Epidermal melanocyte (primary cell): ENCODE results near the gene ATP8A1.
"Not testable (repeated sequence)": the region's sequence is repeated elsewhere in the genome, so short reads cannot be mapped to it uniquely, and the experiment has no call there.

Source experiments
- DNase-seq: peaks from one replicate; pipeline ENCODE4 v3.0.0; 2011; ENCODE audit warnings: low spot score; ENCODE audit not compliant: insufficient read length

ATP8A1 gene

DNA sequence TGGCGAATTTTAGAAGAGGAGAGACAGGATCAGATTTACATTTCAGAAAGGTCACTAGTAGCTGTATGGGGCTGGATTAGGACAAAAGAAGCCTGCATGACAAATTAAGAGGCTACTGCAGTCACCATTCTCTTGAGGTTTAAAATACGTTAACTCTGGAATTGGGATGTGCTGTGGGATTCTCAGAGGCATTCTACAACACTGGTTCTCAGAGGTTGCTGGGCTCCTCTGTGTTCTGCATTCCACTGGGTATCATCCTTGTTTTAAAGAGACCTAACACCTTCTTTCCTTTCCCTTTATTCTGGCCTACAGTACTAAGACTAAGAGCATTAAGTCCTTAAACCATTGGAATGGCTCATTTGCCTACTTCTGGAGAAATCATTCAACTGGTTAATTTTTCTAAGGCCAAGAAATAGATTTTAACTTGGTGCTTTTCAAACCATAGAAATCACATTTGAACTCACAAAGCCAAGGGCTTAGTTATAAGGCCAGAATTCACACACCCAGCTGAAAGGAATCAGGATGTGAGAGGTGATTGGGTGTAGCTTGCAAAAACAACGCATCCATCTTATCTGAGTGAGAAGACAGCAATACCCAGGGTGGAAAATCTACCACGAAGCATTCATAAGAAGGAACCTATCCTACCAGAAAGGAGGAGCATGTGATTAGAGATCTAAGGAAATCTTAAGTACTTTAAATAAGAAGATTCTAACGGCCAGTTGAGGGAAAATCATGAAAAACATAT is 143.0 kb downstream of the ATP8A1 start:
- no peak for DNase-seq

DNA sequence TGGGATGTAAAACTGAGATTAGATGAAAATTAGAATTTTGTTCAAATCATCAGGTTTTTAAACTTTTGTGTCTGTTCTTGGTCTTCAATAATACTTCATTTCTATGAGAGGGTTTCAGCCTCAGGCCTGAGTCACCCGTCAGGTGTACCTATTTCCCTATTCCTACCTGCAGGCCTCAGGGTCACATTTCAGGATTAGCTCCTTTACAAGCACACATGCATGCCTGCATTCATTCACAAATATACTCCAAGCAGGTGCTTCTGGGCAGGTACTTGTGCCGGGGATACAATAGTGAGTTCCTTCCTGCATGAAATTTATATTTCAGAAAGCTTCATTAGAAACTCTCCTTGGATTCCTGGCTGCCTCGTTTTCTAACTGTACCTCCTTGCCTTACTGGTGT is 144.7 kb downstream of the ATP8A1 start:
- no peak for DNase-seq

DNA sequence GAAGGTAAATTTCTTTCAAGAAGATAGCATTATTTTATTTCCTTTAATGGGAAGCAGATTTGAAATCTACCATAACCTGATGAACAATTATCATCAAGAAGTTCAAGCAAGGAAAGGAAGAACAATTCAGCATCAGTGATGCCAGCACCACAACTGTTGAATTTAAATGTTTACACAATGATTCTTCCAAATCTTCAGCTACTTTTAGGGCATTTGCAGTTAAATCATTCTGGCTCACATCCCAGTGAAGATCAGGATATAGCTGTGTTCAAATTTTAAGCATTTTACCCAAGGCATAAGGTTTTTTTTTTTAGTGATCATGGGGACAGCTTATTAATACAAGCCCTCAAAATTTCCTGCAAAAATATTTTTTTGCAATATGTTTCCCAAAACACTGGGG is 146.7 kb downstream of the ATP8A1 start:
- no peak for DNase-seq

DNA sequence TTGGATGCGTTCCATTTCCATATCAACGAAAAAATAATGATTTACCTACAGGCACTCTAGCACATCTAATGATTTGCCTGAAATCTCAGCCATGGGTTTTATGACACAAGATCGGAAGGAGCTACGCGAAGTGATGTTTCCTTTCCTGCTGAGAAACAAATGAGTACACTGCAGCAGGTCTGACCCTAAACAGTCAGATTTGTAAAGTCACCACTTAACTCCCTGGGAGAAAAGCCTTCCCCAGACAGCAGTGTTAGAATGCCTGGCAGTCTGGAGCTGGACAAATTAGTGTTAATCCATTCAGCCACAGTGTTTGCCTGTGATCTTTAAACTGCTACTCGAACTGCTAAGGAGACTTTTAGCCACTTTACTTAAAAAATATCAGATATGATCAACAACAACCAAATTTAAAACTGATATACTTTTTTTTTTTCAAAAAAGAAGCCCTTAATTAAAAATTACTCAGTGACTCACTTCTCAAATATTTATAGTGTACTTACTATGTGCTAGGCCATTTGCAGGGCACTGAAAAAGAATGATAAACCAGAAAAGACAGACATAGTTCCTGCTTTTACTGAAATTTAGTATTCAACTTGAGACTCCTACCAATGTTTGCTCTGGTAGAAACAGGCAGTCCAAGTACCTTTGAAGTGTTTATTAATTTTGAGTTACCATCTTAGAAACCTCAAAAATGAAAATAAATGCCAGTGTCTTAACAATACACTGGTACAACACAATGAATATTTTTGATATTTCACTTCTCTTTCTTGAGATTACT is 155.1 kb downstream of the ATP8A1 start:
- no peak for DNase-seq

DNA sequence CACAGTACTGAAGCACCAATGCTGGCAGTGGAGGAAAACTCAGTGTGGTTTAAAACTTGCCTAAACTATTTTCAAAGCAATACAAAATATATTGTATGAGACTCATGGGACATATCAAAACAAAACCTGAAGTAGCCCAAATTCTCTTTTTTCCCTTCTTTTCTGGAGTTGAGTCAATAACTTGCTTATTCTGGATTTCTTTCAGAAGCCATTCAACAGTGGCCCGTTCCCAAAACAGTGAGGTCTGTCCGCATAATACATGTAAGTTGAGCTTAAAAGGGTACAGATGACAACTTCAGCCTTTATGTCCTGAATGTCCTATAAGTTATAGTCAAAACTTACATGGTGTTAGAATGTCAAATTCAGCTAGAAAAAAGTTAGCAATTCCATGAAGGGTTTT is 158.9 kb downstream of the ATP8A1 start:
- no peak for DNase-seq

DNA sequence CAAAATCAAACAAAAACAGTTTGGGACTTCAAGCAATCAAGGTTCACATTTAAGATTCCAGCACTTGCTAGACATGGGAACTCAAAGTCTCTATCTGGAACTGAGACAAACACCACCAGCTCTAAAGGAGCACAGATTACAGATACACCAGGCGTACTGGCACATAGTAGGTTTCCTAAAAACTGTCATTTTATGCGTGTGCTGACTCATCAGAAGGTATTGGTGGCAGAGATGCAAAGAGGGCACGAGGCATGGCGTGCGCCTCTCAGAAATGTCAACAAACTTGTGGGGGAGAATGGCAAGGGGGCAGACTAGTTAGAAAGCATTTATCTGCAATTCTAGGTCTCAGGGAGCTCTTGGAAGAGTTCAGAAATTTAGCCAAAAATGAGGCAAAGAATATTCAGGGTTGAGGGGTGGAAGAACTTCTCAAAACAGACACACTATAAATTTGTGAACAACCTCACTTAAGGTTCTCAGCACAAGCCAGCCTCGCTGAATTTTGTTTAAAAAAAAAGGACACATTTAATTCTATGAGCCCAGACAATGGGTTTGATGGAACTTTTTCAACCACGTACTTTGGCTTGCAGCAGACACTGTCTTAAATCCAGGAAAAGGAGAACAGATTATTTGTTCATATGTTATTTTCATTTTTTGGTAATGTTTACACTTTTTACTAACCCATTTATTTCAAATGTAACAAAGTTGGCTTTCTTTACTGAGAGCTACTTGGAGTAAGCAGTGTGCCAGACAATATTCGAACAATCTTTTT is 159.6 kb downstream of the ATP8A1 start:
- DNase-seq, result no peak

DNA sequence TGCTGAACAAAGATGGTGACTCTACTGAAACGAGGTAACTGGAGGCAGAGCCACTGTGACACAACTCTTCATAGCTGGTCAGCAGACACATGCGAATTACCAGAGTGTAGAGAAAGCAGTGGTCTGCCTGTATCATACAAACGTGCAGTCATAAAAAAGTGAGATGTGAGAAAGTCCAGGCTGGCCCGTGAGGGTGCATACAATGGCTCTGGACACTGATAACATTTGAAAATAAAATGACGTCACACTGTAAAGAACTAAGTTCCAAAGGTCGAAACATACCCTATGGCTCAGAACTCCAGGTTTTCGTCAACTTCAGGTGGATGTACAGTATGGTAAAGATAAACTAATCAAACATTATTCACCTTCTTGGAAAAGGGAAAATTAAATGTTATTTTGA is 163.9 kb downstream of the ATP8A1 start:
- no peak for DNase-seq

DNA sequence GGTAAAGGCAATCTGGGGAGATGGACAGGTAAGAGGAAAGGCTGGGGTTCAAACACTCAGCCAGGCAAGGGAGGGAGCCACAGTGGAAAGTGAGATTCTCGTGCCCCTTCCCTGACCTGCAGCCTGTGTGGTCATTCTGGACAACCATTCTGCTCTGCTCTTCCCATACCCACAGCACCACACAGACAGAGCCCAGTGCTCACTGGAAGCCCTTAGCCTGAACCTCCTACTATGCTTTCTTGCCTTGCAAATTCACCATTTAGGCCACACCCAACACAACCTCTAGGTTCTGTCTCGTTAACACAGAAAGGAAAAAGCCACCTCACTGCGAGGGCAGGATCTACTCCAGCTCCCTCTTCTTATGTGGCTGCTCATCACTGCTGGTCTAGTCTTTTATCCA is 166.9 kb downstream of the ATP8A1 start:
- DNase-seq, result no peak

DNA sequence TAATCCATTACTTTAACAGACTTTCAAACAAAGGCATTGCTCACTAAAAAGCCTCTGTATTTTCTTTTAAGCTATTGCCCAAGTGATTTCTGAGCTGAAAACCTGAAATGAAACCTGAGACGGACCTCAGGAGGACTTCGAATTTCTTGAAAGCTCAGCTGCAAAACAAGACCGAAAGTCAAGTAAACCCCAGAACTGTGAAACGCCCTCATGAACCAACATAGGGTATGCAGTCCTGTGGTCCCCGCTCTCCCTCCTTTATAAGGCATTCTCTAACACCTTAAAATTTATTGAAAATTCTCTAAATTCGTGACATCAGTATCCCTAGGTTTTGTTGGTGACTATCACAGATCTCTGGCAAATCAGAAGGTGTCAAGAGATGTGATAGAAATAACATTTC is 167.8 kb downstream of the ATP8A1 start:
- no peak for DNase-seq

DNA sequence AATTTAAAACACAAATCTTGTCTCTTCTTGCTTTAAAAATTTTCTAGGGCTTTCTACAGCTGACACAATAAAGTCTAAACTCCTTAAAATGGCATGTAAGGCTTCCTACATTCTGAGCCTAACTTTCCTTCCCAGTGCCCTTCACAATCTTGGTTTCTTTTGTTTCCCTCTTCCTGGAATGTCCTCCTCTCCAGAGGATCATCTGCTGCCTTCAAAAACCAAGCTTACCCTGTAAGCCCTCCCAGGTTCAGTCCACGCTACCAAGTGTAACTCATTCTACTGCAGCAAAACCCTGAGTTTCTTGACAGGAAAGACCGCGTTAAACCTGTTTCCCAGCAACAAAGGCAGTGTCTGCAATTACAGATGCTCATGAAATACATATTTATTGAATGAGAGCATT is 168.4 kb downstream of the ATP8A1 start:
- no peak for DNase-seq

DNA sequence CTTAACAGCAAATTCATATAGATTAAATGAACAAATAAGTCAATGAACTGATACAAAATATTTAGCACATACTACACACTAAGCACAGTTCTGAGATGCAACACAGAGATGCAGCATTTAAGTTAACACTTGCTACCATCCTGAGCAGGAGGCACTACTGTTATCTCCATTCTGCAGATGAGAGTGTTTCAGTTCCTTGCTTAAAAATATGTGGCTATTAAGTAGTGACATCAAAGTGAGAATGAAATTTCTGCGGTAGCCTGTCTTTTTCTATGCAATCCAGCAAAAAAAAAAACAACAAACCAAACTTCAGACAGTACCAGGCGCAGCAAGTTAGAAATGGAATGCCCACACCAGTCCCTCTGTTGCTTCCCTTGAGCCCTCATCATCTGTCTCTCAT is 168.8 kb downstream of the ATP8A1 start:
- no peak for DNase-seq

DNA sequence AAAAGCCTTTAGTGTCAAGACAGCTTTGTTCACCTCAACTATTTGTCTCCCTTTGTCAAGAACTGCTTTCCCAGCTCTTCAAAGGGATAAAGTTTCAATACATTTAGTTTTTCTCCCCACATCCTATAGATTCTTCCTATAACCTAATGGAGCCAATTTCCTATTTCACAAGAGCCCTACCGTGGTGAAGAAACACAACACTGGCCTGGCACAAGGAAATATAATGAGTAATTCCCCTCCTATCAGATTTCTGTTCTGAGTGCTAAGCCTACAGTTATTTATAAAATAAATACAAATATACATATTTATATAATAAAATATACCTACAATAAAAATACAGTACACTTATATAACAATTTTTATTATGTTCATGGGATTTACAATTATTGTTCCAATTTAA is 169.7 kb downstream of the ATP8A1 start:
- no peak for DNase-seq

DNA sequence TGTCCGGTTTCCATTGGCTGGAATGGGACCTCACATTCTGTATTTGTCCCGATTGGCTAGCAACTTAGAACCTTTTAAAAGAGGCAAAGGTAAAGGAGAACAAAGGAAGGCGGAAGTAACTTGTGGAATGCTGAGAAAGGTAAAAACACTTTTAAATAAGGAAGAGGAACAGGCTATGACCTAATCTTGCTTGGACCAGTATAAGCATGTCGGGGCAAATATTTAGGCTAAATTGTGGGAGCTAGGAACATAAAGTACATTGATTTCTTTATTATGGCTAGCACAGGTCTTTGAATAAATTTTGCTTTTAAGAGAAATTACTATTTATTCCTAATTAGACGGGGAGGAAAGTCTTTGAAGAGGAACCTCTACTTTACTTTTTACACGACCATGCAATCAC is 170.7 kb downstream of the ATP8A1 start:
- not testable (repeated sequence) for DNase-seq

DNA sequence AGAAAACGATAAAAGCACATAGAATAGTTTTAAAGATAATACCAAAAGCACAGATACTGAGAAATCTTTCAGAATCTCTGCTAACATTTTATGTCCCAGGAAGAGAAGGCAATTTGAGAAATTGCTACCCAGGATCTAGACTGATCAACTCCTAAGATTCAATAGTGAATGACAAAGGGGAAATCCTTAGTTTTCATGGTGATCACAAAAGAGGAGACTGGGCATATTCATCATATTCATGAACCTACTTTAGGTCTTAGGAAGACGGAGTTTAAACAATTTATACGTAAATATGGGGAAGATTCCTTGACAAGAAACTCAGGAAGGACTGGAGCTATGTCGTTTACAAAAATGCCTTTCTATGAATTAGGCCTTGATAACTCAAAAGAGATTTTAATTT is 172.3 kb downstream of the ATP8A1 start:
- no peak for DNase-seq

DNA sequence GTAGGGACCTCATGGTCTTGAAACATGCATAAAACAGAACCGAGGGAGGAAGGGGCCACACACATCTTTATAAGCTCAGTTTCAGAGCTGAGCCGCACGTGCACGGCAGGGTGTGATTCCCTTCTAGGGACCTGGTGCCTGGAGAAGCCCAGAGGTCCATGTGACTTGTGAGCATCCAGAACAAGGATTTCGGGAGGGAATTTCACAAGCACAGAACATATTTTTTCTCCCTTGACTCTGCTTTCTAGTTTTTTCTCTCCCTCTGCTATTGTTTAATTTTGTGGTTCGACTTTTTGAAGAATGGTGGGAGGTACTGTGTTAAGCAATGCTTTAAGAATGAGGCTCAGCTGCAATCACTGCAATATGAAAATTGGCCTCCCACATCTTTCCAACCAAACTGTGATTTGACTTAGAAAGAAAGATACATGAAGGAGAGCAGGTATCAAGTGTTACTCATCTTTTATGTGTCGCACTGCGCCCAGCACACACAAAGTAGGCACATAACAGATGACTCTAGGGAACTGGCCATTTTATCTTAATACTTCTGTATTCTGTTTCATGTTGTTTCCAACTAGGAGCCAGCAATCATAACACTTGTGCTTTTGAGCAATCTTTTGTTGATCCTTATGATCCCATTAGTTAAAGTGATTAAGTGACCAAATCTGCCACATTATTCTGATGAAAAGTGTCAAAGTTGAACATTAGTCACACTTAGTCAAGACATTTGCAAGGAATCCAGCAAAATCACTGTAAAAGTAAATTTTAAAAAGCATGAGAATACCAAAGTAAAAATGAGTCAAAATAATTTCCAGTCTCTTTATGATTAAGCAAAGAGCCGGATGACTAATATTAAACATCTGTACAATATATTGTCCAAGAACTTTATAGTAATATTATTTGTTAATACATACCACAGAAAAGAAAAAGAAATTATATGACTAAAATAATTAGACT is 173.2 kb downstream of the ATP8A1 start:
- no peak for DNase-seq

DNA sequence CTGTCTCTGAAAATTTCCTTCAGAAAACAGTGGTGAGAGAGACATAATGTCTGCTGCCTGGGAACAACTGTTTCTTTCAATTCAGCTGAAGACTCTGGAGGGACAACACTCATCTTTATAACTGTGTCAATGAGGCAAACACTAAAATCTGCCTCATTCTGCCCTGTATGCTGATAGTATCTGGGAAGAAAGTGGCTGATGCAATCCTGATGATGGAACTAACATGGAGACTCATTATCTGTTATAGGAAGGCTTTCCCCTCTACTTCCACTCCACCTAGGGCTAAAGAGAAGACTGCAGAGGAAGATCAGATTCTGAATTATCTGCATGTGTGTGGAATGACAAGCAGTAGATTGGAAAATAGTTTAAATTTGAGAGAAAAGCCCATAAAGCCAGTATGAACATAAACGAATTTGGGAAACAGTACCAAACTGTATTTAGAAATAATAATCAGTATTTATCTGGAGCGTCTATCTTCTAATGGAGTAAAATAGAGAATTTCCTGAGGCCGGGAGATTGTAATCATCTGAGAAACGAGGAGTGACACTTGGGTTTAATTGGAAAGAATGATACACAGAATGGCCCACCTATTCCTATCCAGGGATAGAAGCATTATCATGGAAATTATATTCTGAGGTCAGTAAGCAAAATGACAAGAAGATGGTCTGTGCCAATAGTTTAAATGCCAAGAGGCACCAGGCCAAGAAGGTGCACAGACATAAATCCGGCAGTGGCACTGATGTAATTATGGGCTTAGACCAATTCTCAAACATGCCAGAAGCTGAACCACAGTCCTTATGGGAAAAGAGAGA is 174.2 kb downstream of the ATP8A1 start:
- DNase-seq, result no peak

DNA sequence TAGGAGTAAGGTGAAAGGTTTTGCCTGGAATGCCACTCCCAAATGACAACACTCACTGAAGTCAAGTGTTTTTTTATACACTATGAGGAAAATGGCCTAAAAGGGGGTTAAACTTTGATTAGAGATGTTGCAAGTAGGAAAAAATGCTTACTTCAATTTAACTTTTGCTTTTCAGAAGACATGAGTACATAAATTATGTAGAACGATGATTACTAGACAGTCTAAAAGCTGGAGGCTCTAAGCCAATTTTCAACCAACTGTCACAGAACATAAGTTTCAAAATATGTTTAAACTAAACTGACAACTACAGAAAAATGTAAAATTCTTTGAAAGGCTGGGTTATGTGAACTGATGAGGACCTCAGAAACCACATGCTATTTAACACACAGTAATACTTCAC is 176.2 kb downstream of the ATP8A1 start:
- DNase-seq, result no peak

DNA sequence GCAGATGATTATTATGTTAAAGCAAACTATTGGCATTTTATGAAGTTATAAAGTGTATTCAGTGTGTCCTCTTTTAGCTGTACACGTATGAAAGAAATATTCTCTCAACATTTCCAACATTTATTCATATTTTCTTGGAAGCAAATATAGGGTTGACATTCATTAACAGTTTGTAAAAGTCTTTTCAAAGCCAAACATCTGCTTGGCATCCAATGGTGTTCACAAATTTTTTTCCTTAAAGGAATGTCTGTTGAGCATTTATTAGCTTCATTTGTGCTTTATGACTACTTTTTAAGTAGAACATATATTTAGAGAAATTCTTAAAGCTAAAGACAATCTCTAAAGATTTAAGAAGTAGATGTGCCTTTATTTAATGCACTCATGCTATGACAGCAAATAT is 176.6 kb downstream of the ATP8A1 start:
- DNase-seq, result no peak

DNA sequence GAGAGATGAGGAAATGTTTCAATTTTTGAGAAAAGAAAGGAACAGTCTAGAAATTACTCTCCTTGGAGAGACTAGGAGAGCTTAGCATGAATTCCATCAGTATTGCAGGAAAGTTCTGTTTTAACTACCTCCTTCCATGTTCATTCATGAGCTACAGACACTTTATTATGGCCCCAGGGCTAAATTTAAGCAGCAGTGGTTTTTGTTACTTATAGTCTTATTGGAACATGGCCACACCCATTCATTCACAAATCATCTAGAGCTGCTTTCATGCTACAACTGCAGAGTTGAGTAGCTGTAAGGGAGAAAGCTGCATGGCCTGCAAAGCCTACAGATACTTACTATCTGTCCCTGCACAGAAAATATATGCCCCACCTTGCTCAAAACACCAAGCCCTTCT is 178.0 kb downstream of the ATP8A1 start:
- no peak for DNase-seq

DNA sequence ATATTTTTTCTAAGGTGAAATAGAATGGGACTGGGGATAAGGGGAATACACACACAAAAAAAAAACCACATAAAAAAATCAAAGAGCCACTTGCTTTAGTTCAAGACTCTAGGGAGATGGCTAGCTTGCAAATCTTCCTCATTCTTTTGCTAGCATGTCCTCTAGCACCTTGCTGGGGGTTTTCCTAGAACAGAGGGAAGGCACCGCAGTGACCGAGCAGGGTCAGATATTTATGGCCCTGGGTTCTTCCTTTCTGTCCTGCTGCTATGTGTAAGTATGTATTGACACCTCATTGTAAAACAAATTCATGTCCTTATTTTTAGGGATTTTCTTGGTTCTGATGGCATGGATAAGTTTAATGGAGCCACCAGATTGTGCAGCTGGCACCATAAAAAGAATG is 178.4 kb downstream of the ATP8A1 start:
- DNase-seq, result no peak
